GM12878 (cell line): ENCODE results near the gene NHEJ1. TPM values are rescaled to one million over a fixed set of nuclear protein-coding genes. Genes with fewer than 3 reads are reported as not detected.

Source experiments
- ATAC-seq: fragments of 200-7000 bp; cut with Tn5 transposase; 3 replicates; pipeline ENCODE4 v1.9.1; 2020; ENCODE audit warnings: mild to moderate bottlenecking, moderate library complexity
- BruUV-seq: library from RNA; stranded (reverse); fragments of 400-500 nt; replicated peaks from 2 replicates; lab custom pipeline; 2021; lab: Mats Ljungman, UMichigan
- CTCF ChIA-PET: fragments of 300-600 bp; sonication (Branson Sonifier 250); formaldehyde crosslinking; extraction: SDS; loops from one replicate; lab custom pipeline; 2021; ENCODE audit warnings: inconsistent platforms; lab: Yijun Ruan, JAX
- POLR2A ChIA-PET: fragments of 350-600 bp; formaldehyde crosslinking; extraction: SDS; loops from one replicate; lab custom pipeline; 2021; ENCODE audit warnings: inconsistent platforms; lab: Charles Lee
- RAD21 ChIA-PET: fragments of 300-600 bp; sonication (Branson Sonifier 250); formaldehyde crosslinking; loops from one replicate; lab custom pipeline; 2023; ENCODE audit warnings: antibody characterized with exemption; ENCODE audit not compliant: unreplicated experiment; lab: Charles Lee
- SMC1A ChIA-PET: fragments of 300-600 bp; sonication (Branson Sonifier 250); formaldehyde crosslinking; loops from one replicate; lab custom pipeline; 2023; ENCODE audit not compliant: unreplicated experiment, uncharacterized antibody; lab: Charles Lee
- DNase-seq: peaks from one replicate; pipeline ENCODE4 v3.0.0-alpha.2; 2011; ENCODE audit warnings: low read depth, low spot score
- FAIRE-seq: peaks from 3 replicates; lab custom pipeline; 2011; peaks lifted over from hg19 to GRCh38; lab: Jason Lieb, UNC
- H2AFZ ChIP-seq: 2 replicates; pipeline ENCODE4 v1.6.0; 2011; ENCODE audit warnings: low read depth, low read length, control low read depth; ENCODE audit not compliant: control insufficient read depth
- H3K27ac ChIP-seq: 2 replicates; pipeline ENCODE4 v1.5.1; 2011; ENCODE audit warnings: control low read depth; ENCODE audit not compliant: control insufficient read depth, insufficient read depth
- H3K27me3 ChIP-seq, 2 experiments: replicated peaks in 1 of 2; 2 replicates each; pipeline versions ENCODE4 v1.6.0 to v1.6.1; 2011; ENCODE audit warnings: low read length in 1 of 2; ENCODE audit not compliant: control insufficient read depth in 2 of 2, insufficient read depth in 2 of 2
- H3K36me3 ChIP-seq, 2 experiments: 2 replicates each; pipeline ENCODE4 v1.5.1; 2011; ENCODE audit warnings: low read length in 1 of 2; ENCODE audit not compliant: control insufficient read depth in 2 of 2, insufficient read depth in 2 of 2
- H3K4me1 ChIP-seq: 2 replicates; pipeline ENCODE4 v1.6.1; 2011; ENCODE audit warnings: mild to moderate bottlenecking, low read length, moderate library complexity, mixed read lengths; ENCODE audit not compliant: control insufficient read depth, insufficient read depth
- H3K4me2 ChIP-seq: 2 replicates; pipeline ENCODE4 v1.6.0; 2011; ENCODE audit warnings: control low read depth; ENCODE audit not compliant: control insufficient read depth, insufficient read depth
- H3K4me3 ChIP-seq: fragments of 200-600 bp; sonication (generic); 2 replicates; pipeline ENCODE4 v1.5.1; 2016
- H3K79me2 ChIP-seq: 2 replicates; pipeline ENCODE4 v1.6.0; 2011; ENCODE audit warnings: low read length; ENCODE audit not compliant: control insufficient read depth, insufficient read depth
- H3K9ac ChIP-seq: 2 replicates; pipeline ENCODE4 v1.8.0; 2011; ENCODE audit warnings: low read length, control low read depth, mixed read lengths; ENCODE audit not compliant: control insufficient read depth, insufficient read depth
- H3K9me3 ChIP-seq: replicated peaks from 3 replicates; pipeline ENCODE4 v1.5.1; 2011; ENCODE audit warnings: mild to moderate bottlenecking, low read length; ENCODE audit not compliant: control insufficient read depth, insufficient read depth
- H4K20me1 ChIP-seq: 2 replicates; pipeline ENCODE4 v1.6.0; 2011; ENCODE audit not compliant: control insufficient read depth, insufficient read depth
- BCL3 ChIP-seq: IDR thresholded peaks from 2 replicates; pipeline ENCODE4 v1.6.1; 2011; ENCODE audit warnings: borderline replicate concordance, low read depth, mild to moderate bottlenecking, moderate library complexity, low read length; ENCODE audit not compliant: insufficient read depth, poor library complexity, severe bottlenecking
- IRF4 ChIP-seq: IDR thresholded peaks from 2 replicates; pipeline ENCODE4 v1.6.1; 2011; ENCODE audit warnings: low read depth, low read length
- MEF2B ChIP-seq: fragments of 450-650 bp; IDR thresholded peaks from 2 replicates; pipeline ENCODE4 v1.6.1; 2018; ENCODE audit warnings: mild to moderate bottlenecking, moderate library complexity; ENCODE audit not compliant: partially characterized antibody, poor library complexity, severe bottlenecking
- NR2C2 ChIP-seq: IDR thresholded peaks from 2 replicates; pipeline ENCODE4 v1.6.1; 2011; ENCODE audit warnings: borderline replicate concordance, low read depth; ENCODE audit not compliant: control insufficient read depth, insufficient read length
- REST ChIP-seq: IDR thresholded peaks from 2 replicates; pipeline ENCODE4 v1.6.1; 2012; ENCODE audit warnings: mild to moderate bottlenecking, low read depth, low read length
- SMC3 ChIP-seq: IDR thresholded peaks from 2 replicates; pipeline ENCODE4 v1.6.1; 2011; ENCODE audit warnings: low read length, improper control_type of control experiment, borderline replicate concordance
- SREBF2 ChIP-seq: IDR thresholded peaks from 2 replicates; pipeline ENCODE4 v1.6.1; 2012; ENCODE audit warnings: mild to moderate bottlenecking, low read length
- STAT3 ChIP-seq: IDR thresholded peaks from 2 replicates; pipeline ENCODE4 v1.6.1; 2011; ENCODE audit warnings: low read depth, low read length, improper control_type of control experiment
- TCF3 ChIP-seq: IDR thresholded peaks from 2 replicates; pipeline ENCODE4 v1.6.1; 2012; ENCODE audit warnings: low read depth, mild to moderate bottlenecking, low read length, borderline replicate concordance; ENCODE audit not compliant: insufficient read depth
- YBX1 ChIP-seq: fragments of 450-650 bp; IDR thresholded peaks from 2 replicates; pipeline ENCODE4 v1.6.1; 2016; ENCODE audit warnings: antibody characterized with exemption
- WGBS: methylation state at CpG from one replicate; pipeline ENCODE4 v1.1.6; 2016; ENCODE audit warnings: low lambda C conversion rate; ENCODE audit not compliant: insufficient replicate concordance, insufficient coverage; ENCODE audit errors: missing lambda C conversion rate; 5-methylcytosine and 5-hydroxymethylcytosine counted together
- in situ Hi-C: fragments of 300-500 bp; cut with MboI; formaldehyde crosslinking; loops from 9 replicates; pipeline ENCODE4 v1.14.3; 2018; ENCODE audit warnings: mixed read lengths
- intact Hi-C: fragments of 100-400 bp; cut with micrococcal nuclease; formaldehyde crosslinking; loops from one replicate; pipeline ENCODE4 v1.14.2; 2022; ENCODE audit not compliant: unreplicated experiment
- polyA plus RNA-seq, 11 experiments: library from polyadenylated mRNA; depleted of rRNA in 4 of 11; unstranded in 6 of 11; stranded (reverse) in 5 of 11; fragments of >200 nt; fragmentation: Nextera tagmentation in 4 of 11; fragmentation: Illumina TruSeq in 1 of 11; extraction: Ambion mirVana in 4 of 11; extraction: Trizol in 1 of 11; gene quantifications; 1 replicate in 1 of 11; 2 replicates in 10 of 11; pipeline versions ENCODE4 v1.2.1 to v1.2.3, GENCODE V29; 2011 to 2016; ENCODE audit warnings: inconsistent platforms in 2 of 11, missing spikeins in 2 of 11, low read depth in 1 of 11
- total RNA-seq, 4 experiments: library from RNA; depleted of rRNA in 3 of 4; stranded (reverse); fragments of >200 nt in 3 of 4; fragmentation: Illumina TruSeq in 1 of 4; extraction: Trizol in 1 of 4; gene quantifications; 2 replicates each; pipeline versions ENCODE4 v1.2.1 to v1.2.3, GENCODE V29; 2013 to 2021
- TF ChIP-seq, protein P1 (sequence below): IDR thresholded peaks from 2 replicates; pipeline ENCODE4 v1.6.1; 2011; ENCODE audit warnings: borderline replicate concordance, low read depth, mild to moderate bottlenecking, moderate library complexity, mixed read lengths, low read length; ENCODE audit not compliant: insufficient read depth; ENCODE audit errors: extremely low read length
- TF ChIP-seq, protein P2 (sequence below): IDR thresholded peaks from 2 replicates; pipeline ENCODE4 v1.6.1; 2011; ENCODE audit warnings: low read depth, low read length, improper control_type of control experiment, borderline replicate concordance
- TF ChIP-seq, protein P3 (sequence below): IDR thresholded peaks from 2 replicates; pipeline ENCODE4 v1.6.1; 2012; ENCODE audit warnings: low read depth, low read length, improper control_type of control experiment

The NHEJ1 gene
- total and polyA plus RNA-seq, 10 of the 15 experiments (the other 5 are each of a cell fraction or from before 2014, with no cell fraction given), result 11.8 to 20.2 (median 17.0) TPM

DNA sequence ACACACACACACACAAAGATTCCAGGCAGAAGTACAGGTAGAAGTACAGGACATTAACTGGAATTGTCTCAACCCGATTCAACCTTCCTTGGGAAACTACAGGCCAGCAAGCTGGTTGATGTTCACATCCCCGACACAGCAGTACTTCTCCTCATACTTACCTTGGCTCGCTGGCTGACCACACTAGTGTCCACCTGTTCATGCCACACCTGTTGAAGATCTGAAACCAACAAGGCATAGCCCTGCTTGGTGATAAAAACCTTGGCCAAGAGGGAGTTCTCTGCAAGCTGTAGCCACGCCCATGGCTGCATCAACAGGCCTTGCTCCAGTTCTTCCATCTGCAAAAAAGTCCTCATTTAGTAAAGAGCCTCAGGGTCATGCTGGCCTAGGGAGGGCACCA lies 2.6 kb downstream of the NHEJ1 start:
- no TSS peak for BruUV-seq
- Histone ChIP-seq H3K9ac (no peak overlapping the region), H2AFZ (no peak overlapping the region), H3K4me2 (no peak overlapping the region), H3K27me3 (no peaks in the 10 kb centered on the region), H3K27ac (no peak overlapping the region), H3K4me1 (peaks cover 4% of the 10 kb centered on the region; the same call in 1 of the 2 replicates), H3K79me2 (peaks cover 2% of the 10 kb centered on the region), H3K9me3 (no peaks in the 10 kb centered on the region), H3K36me3 (peaks cover 0 to 3% of the 10 kb centered on the region in 2 experiments; a peak in 1 of 4 replicates), H4K20me1 (no peaks in the 10 kb centered on the region), H3K4me3 (no peak overlapping the region)
- in situ Hi-C loops, result loop anchor here (5.0 kb wide), 1 partner anchor 139 kb away; no protein-coding TSS in a partner anchor
- DNase-seq (no peak), ATAC-seq (no peak), FAIRE-seq (no peak)
- POLR2A ChIA-PET, result interaction anchor here (0.6 to 0.9 kb wide), 2 partner anchors 60 to 432 kb away, joined by 3 read pairs; no protein-coding TSS in a partner anchor
- SMC1A ChIA-PET, result interaction anchor here (0.7 to 5.1 kb wide), 9 partner anchors 10 to 194 kb away, joined by 3 to 49 read pairs (median 4); partner anchors contain the start of gene ABCB6
- RAD21 ChIA-PET, result interaction anchor here (1.0 to 3.4 kb wide), 3 partner anchors 71 to 141 kb away, joined by 6 to 30 read pairs (median 22); no protein-coding TSS in a partner anchor
- intact Hi-C loops, result no loop called here
- CTCF ChIA-PET, result interaction anchor here (0.6 to 10.0 kb wide), 17 partner anchors 12 to 488 kb away, joined by 3 to 208 read pairs (median 6); partner anchors contain the start of gene SLC23A3
- 67% methylated on average over 4 of the region's 4 CpGs for WGBS
- TF ChIP-seq IRF4 (no peak), SMC3 (no peak), SREBF2 (no peak), NR2C2 (no peak), REST (no peak), MEF2B (no peak), STAT3 (no peak), TCF3 (no peak), BCL3 (no peak), YBX1 (no peak)
- TF ChIP-seq, protein P1, sequence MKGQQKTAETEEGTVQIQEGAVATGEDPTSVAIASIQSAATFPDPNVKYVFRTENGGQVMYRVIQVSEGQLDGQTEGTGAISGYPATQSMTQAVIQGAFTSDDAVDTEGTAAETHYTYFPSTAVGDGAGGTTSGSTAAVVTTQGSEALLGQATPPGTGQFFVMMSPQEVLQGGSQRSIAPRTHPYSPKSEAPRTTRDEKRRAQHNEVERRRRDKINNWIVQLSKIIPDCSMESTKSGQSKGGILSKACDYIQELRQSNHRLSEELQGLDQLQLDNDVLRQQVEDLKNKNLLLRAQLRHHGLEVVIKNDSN, result no peak
- TF ChIP-seq, protein P2, sequence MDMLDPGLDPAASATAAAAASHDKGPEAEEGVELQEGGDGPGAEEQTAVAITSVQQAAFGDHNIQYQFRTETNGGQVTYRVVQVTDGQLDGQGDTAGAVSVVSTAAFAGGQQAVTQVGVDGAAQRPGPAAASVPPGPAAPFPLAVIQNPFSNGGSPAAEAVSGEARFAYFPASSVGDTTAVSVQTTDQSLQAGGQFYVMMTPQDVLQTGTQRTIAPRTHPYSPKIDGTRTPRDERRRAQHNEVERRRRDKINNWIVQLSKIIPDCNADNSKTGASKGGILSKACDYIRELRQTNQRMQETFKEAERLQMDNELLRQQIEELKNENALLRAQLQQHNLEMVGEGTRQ, result no peak
- TF ChIP-seq, protein P3, sequence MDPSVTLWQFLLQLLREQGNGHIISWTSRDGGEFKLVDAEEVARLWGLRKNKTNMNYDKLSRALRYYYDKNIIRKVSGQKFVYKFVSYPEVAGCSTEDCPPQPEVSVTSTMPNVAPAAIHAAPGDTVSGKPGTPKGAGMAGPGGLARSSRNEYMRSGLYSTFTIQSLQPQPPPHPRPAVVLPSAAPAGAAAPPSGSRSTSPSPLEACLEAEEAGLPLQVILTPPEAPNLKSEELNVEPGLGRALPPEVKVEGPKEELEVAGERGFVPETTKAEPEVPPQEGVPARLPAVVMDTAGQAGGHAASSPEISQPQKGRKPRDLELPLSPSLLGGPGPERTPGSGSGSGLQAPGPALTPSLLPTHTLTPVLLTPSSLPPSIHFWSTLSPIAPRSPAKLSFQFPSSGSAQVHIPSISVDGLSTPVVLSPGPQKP, result no peak
